ENCODE data around the gene FBXL16. TPM values are rescaled to one million over a fixed set of nuclear protein-coding genes. Genes with fewer than 3 reads are reported as not detected.

Gene FBXL16
- total RNA-seq, 1 donor from 2014 or later = 85.1 TPM

DNA sequence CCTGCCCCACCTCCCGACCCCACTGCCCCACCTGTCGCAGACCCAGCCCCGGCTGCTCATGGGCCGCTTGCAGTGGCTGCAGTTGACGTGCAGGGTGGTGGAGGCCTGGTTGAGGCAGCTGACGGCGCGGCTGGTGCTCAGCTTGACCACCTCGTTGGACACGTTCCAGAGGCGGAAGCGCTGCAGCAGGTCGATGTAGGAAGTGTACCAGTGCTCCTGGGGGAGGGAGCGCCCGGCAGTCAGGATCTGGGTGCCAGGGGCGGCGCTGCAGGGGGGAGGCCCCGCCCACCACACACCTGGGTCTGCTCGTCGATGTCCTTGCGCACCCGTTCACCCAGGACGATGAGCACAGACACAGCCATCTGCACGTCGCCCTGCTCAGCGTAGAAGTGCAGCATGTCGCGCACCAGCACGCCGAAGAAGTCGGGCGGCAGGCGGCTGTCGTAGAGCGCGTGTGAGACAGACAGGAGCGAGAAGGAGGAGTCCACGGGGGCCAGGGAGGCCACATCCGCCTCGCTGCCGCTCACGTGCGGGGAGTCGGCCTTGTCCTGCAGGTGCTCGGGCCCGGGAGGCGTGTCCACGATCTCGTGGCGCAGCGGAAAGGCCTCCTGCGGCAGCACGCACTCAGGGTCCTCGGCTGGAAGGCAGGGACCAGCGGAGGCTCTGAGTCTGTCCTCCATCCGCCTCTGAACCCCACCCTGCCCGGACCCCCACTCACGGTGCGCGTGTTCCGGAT, 20.5 kb downstream of the FBXL16 start:
- Mint-ChIP-seq H3K4me1 (ENCODE audit: low read depth, unreplicated experiment) (peaks cover 11% of the 10 kb centered on the region), H3K27me3 (ENCODE audit: unreplicated experiment) (peaks cover 13% of the 10 kb centered on the region), H3K27ac (ENCODE audit: unreplicated experiment) (no peak overlapping the region), H3K9me3 (ENCODE audit: unreplicated experiment) (peaks cover 5% of the 10 kb centered on the region), H3K4me3 (ENCODE audit: unreplicated experiment) (no peak overlapping the region), H3K36me3 (ENCODE audit: unreplicated experiment) (no peaks in the 10 kb centered on the region)
- TF ChIP-seq, protein P1, sequence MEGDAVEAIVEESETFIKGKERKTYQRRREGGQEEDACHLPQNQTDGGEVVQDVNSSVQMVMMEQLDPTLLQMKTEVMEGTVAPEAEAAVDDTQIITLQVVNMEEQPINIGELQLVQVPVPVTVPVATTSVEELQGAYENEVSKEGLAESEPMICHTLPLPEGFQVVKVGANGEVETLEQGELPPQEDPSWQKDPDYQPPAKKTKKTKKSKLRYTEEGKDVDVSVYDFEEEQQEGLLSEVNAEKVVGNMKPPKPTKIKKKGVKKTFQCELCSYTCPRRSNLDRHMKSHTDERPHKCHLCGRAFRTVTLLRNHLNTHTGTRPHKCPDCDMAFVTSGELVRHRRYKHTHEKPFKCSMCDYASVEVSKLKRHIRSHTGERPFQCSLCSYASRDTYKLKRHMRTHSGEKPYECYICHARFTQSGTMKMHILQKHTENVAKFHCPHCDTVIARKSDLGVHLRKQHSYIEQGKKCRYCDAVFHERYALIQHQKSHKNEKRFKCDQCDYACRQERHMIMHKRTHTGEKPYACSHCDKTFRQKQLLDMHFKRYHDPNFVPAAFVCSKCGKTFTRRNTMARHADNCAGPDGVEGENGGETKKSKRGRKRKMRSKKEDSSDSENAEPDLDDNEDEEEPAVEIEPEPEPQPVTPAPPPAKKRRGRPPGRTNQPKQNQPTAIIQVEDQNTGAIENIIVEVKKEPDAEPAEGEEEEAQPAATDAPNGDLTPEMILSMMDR (IDR thresholded peaks at IDR 0.05; ENCODE audit: partially characterized antibody, unreplicated experiment) = no peak
- no peak for DNase-seq

DNA sequence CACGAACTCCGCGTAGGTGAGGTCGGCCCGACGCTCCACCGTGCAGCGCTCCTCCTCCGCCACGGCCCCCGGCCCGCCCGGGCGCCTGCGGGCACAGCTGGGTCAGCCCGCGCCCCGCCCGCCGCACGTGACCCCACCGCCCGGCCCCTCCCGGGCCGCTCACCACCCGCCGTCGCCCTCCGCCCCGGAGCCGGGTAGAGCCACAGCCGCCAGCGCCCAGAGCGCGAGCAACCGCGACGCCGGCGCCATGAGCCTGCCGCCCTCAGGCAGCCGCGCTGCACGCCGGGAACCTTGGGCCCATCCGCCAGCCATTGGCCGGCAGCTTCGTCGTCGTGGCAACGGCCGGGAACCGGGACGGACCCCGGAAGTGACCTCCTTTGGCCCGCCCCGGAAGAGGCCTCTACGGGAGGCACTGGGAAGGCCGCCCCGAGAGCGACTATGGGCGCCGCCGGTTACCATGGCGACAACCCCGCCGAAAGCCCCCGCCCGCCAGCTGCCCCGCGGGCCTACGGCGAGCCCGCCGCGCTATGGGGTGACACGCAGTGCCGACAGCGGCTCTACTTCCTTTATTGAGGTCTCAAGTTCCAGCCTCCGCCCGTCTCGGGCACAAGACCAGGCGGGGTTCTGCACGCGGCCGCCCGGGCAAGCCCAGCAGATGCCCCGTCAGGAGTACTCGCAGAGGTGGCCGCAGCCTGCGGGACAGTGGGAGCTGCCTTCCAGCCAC, 21.4 kb downstream of the FBXL16 start, which contains the start of gene JMJD8:
JMJD8 (minus strand) TSS at position 264 of the 724 bp plus-strand sequence; CDS start at position 249, 15 bp downstream.
- Mint-ChIP-seq H3K27ac (ENCODE audit: unreplicated experiment) (no peak within 1 kb of the TSS), H3K36me3 (ENCODE audit: unreplicated experiment) (no peaks in the 10 kb centered on the region), H3K4me1 (ENCODE audit: low read depth, unreplicated experiment) (peaks cover 9% of the 10 kb centered on the region), H3K9me3 (ENCODE audit: unreplicated experiment) (peaks cover 5% of the 10 kb centered on the region), H3K4me3 (ENCODE audit: unreplicated experiment) (peak within 1 kb of the TSS; percentile 67), H3K27me3 (ENCODE audit: unreplicated experiment) (peaks cover 15% of the 10 kb centered on the region)
- TF ChIP-seq, protein P1 (IDR thresholded peaks at IDR 0.05; ENCODE audit: partially characterized antibody, unreplicated experiment) = no peak
- DNase-seq = peak; percentile 98

DNA sequence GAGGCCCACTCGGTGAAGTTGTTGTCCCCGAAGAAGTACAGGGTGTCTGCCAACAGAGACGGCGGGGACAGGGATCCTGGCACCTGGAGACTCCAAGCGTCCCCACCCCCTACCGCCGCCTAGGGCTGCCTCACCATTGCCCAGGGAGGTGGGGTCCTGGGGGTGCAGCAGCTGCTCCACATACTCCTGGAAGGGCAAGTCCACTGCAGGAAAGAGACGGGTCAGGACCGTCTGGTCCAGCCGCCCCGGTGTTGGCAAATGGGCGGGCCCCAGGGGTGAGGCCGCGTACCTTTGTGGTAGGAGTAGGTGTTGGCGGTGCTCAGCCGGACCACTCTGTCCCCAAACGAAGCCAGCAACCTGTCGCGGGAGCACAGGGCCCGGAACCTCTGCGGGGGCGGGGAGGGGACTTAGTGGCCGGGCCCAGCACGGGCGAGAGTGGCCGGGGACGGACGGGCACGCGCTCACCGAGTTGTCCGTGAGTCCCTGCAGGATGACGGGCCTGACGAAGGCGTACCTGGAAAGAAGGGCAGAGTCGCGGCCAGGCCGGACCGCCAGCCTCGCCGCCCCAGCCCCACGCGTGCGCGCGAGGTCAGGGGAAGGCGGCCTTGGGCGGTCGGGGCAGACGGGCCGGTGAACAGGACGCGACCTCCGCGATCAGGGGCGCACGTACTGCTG, 22.1 kb downstream of the FBXL16 start:
- Mint-ChIP-seq H3K27me3 (ENCODE audit: unreplicated experiment) (peaks cover 11% of the 10 kb centered on the region), H3K4me1 (ENCODE audit: low read depth, unreplicated experiment) (peaks cover 9% of the 10 kb centered on the region), H3K9me3 (ENCODE audit: unreplicated experiment) (peaks cover 8% of the 10 kb centered on the region), H3K27ac (ENCODE audit: unreplicated experiment) (no peak overlapping the region), H3K36me3 (ENCODE audit: unreplicated experiment) (no peaks in the 10 kb centered on the region), H3K4me3 (ENCODE audit: unreplicated experiment) (peak overlapping the region; percentile 67)
- TF ChIP-seq, protein P1 (IDR thresholded peaks at IDR 0.05; ENCODE audit: partially characterized antibody, unreplicated experiment) = no peak
- DNase-seq = no peak

DNA sequence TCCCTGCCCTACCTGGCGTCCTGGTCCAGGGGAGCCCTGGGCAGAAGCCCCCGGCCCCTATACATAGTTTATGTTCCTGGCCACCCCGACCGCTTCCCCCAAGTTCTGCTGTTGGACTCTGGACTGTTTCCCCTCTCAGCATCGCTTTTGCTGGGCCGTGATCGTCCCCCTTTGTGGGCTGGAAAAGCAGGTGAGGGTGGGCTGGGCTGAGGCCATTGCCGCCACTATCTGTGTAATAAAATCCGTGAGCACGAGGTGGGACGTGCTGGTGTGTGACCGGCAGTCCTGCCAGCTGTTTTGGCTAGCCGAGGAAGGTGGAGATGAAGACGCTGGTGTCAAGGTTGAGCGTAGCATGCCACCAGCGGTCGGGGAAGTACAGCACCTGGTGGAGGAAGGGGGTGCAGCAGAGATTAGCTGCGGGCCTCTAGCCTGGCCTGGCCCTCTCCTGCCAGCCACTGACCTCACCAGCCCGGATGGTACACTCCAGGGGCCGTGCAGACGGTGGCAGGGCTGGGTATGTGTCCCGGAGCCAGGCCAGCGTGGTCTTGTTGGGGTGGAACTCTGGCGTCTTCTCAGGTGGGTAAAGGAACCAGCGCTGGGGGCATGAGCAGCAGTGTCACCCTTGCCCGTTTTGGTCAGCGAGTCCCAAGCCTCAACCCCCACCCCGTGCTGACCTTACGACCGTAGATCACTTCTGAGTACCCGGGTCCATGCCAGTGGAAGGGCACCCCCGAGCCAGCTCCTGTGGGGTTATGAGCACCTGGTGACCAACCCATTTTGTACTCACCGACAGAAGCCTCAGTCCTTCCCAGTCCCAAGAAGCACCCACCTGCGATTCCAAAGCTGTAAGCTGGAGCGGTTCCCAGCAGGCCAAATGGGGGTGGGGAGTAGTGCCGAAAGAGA, 22.9 kb downstream of the FBXL16 start:
- Mint-ChIP-seq H3K4me1 (ENCODE audit: low read depth, unreplicated experiment) (peaks cover 9% of the 10 kb centered on the region), H3K9me3 (ENCODE audit: unreplicated experiment) (peaks cover 8% of the 10 kb centered on the region), H3K27me3 (ENCODE audit: unreplicated experiment) (peaks cover 11% of the 10 kb centered on the region), H3K27ac (ENCODE audit: unreplicated experiment) (no peak overlapping the region), H3K36me3 (ENCODE audit: unreplicated experiment) (no peaks in the 10 kb centered on the region), H3K4me3 (ENCODE audit: unreplicated experiment) (peak overlapping the region; percentile 71)
- DNase-seq = no peak
- TF ChIP-seq, protein P1 (IDR thresholded peaks at IDR 0.05; ENCODE audit: partially characterized antibody, unreplicated experiment) = no peak
